IPS DF 19.7 (cell line): ENCODE data around the gene SGTB.
"Not testable (repeated sequence)": the region's sequence is repeated elsewhere in the genome, so short reads cannot be mapped to it uniquely, and the experiment has no call there.

Experiments used
- DNase-seq: peaks from one replicate; pipeline ENCODE4 v3.0.0-alpha.2; 2013; ENCODE audit warnings: low read depth, low spot score

SGTB gene

GRCh38 chr5:65672796-65673195, 49.1 kb downstream of the SGTB start:
- no peak for DNase-seq

DNA sequence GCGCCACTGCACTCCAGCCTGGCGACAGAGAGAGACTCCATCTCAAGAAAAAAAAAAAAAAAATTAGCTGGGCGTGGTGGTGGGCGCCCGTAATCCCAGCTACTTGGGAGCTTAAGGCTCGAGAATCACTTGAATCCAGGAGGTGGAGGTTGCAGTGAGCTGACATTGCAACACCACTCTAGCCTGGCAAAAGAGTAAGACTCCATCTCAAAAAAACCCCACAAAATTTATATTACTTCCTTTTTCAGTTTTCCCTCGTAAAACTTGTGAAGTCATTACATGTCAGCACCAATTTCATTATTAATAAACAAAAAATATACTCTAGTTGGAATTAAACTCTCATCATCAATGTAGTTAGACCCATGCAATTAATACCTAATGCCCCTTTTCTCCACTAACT, 53.2 kb downstream of the SGTB start:
- no peak for DNase-seq

GRCh38 chr5:65663804-65664521, 57.9 kb downstream of the SGTB start:
- DNase-seq: peak; percentile 28

- DNase-seq: no peak
These were observed 67.2 kb downstream of the SGTB start for GRCh38 chr5:65654713-65655112.

DNA sequence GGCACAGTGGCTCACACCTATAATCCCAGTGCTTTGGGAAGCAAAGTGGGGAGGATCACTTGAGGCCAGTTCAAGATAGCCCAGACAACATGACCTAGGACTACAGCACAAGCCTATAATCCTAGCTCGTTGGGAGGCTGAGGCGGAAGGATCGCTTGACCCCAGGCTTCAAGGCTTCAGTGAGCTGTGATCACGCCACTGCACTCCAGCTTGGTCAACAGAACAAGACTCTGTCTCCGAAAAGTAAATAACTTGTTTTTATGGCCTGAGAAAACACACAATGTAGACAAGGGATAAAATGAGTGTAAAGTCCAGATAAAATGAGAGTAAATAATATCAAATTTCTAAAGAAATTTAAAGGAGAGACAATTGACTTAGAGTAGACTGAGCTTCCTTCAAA, 70.8 kb downstream of the SGTB start:
- no peak for DNase-seq

GRCh38 chr5:65647941-65648340, 74.0 kb downstream of the SGTB start:
- no peak for DNase-seq

GRCh38 chr5:65646938-65647337, 75.0 kb downstream of the SGTB start:
- DNase-seq: no peak

GRCh38 chr5:65640240-65640639, 81.7 kb downstream of the SGTB start:
- no peak for DNase-seq

DNA sequence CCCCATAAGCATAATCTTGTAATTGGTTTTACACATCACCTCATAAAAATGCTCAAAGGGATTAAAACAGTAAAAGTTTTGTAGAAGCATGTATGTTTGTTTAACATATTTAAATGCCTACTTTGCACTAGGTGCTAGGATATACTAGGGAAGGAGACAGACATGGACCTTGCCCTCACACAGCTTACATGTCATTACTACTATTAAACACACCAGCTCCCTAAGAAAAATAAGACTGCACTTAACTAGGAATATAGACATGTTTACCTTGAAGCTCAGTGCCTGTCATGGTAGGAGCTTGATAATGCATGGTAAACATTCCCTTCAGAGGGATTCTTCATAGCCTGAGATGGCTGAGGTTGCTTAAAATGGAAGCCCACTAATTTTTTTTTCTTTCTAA, 90.9 kb downstream of the SGTB start:
- DNase-seq: no peak

GRCh38 chr5:65625743-65626142, 96.2 kb downstream of the SGTB start:
- no peak for DNase-seq

DNA sequence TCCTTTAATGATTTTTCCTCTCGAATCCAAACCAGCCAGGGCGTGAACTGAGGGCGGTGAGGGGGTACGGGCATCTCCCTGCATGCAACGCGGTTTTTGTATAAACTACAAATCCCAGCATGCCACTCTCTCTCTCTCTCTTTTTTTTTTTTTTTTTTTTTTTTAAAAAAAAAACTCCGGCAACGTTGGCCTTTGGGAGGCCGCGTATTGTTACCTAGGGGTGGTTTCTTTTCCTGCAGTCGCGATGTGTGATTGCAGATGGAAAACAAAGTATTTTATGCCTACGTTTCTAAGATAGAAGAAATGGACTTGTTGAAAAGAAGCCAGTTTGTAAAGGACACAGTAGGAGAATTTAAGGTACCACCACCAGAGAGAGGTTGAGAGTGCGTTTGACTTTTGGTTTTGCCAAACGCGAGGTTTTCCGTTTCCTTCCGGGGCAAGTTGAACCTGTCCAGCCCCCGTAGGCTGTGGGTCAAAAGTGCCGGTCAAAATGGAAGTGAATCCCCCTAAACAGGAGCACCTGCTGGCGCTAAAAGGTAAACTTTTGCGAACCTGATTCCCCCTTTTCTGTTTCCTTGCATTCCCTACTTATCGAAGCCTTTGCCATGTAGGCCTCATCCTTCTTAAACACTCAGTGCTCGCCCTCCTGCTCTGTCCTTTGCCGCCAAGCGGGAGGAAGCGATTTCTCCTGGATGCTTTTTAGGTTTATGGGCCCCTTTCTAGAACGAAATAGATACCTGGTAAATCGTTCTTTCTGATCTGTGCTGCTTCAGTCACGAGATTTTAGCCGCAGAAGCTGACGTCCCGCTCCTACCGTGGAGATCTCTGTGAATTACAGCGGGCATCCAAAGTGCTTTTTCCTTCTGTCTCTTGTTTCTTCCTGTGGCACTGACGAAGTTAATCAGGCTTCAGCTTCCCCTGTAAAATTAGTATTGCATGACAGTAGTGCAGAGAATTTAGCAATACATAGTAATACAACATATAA, 97.0 kb downstream of the SGTB start, which contains the start of the genes SHLD3 and TRAPPC13:
Gene SHLD3, plus strand, starts transcription at position 457 of the 985 bp plus-strand sequence. CDS start 4,561 bp downstream, outside the sequence.
Gene TRAPPC13, plus strand, starts transcription at position 457 of the 985 bp plus-strand sequence. Its CDS starts 34 bp downstream, at position 491.
- peak; percentile 56 for DNase-seq

GRCh38 chr5:65624025-65624570, 97.8 kb downstream of the SGTB start, which contains the start of gene TRIM23:
TSS of gene TRIM23 (minus strand) at chr5:65624333. CDS start at chr5:65624274, 59 bp downstream.
- no peak for DNase-seq

- no peak for DNase-seq
These were observed 98.4 kb downstream of the SGTB start for GRCh38 chr5:65623482-65623881.

DNA sequence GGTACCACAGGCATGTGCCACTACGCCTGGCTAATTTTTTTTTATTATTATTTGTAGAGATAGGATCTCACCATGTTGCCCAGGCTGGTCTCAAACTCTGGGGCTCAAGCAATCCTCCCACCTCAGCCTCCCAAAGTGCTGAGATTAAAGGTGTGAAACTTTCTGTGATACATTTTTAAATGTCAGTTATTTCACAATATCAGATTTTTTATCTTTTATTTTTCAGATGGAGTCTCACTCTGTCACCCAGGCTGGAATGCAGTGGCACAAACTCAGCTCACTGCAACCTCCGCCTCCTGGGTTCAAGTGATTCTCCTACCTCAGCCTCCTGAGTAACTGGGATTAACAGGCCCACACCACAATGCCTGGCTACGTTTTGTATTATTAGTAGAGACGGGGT, 99.9 kb downstream of the SGTB start:
- DNase-seq: not testable (repeated sequence)

- no peak for DNase-seq
These were observed 101.9 kb downstream of the SGTB start for GRCh38 chr5:65620021-65620420.
